ENCODE results near the gene PTPRD.

Gene PTPRD

DNA sequence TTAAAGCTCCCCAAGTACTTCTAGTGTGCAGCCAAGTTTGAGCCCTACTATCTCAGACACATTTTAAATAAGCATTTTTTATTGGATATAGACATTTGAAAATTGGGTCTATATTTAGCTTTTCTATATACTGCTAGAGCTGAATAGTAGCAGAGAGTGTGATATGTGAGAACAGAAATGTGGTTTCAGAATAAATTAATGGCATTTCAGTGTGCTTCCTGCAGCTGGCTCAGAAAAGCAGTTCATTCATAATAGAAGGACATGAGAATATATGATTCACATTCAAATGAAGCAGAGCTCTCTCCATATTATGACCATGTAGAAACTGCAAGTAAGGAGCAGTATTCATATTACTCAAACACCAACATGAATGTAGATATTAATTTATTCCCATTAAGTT, 464.0 kb downstream of the PTPRD start:
- TF ChIP-seq, protein P1, sequence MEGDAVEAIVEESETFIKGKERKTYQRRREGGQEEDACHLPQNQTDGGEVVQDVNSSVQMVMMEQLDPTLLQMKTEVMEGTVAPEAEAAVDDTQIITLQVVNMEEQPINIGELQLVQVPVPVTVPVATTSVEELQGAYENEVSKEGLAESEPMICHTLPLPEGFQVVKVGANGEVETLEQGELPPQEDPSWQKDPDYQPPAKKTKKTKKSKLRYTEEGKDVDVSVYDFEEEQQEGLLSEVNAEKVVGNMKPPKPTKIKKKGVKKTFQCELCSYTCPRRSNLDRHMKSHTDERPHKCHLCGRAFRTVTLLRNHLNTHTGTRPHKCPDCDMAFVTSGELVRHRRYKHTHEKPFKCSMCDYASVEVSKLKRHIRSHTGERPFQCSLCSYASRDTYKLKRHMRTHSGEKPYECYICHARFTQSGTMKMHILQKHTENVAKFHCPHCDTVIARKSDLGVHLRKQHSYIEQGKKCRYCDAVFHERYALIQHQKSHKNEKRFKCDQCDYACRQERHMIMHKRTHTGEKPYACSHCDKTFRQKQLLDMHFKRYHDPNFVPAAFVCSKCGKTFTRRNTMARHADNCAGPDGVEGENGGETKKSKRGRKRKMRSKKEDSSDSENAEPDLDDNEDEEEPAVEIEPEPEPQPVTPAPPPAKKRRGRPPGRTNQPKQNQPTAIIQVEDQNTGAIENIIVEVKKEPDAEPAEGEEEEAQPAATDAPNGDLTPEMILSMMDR (IDR thresholded peaks at IDR 0.05; ENCODE audit: low read depth, low read length): no peak
- H3K4me3 ChIP-seq (ENCODE audit: low read depth, low read length): no peak overlapping the region

DNA sequence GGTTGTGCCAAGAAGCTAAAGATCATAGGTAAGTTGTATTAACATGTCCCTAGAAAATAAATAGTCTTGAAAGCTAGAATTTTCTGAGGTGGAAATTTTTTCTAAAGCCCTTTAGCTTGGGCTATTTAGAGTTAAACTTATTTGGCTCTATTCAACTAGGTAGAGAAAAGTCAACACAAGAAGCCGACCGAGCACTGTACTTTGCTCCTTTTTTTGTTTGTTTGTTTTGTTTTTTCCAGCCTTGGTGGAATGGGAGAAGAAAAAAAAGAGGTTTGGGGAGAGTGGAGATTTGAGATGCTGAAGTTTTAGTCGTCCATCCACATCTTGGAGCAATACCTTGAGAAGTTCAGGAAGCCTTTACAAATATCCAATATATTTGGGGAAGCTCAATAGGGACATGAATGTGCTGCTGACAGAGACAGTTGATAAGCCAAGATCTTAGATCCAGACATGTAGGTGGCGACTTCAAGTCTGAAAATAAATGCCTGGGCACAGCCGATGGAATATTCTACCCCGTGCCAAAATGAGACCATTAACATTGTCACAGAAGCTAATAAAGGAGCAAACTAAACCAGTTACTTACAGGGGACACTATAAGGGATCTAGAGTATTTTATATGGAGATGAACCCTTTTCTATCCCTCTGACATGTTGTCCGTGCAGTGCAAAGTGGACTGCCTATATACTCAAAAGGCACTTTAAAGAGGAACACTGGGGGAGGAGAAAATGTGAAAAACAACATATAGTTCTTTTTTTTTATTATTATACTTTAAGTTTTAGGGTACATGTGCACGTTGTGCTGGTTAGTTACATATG, 466.1 kb downstream of the PTPRD start:
- no peak overlapping the region for H3K4me3 ChIP-seq (ENCODE audit: low read depth, low read length)
- TF ChIP-seq, protein P1 (IDR thresholded peaks at IDR 0.05; ENCODE audit: low read depth, low read length): no peak

DNA sequence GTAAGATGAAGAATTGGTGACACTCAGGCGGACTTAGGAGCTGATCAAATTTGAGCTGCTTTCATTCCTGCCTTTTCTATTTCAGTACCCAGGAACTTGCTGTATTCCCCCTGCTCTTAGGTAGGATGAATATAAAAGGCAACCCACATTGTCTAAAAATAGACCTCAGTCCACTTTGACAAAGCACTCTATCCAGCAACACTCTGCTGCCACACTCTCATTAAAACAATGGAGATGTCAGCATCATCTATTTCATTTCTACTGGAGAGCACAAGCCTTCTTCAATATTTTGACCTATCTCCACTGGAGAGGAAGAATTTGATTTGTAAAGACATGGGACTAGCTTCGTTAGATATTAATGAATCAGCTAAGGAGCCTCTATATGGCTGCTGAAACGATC, 468.4 kb downstream of the PTPRD start:
- TF ChIP-seq, protein P1 (IDR thresholded peaks at IDR 0.05; ENCODE audit: low read depth, low read length): no peak
- H3K4me3 ChIP-seq (ENCODE audit: low read depth, low read length): no peak overlapping the region

DNA sequence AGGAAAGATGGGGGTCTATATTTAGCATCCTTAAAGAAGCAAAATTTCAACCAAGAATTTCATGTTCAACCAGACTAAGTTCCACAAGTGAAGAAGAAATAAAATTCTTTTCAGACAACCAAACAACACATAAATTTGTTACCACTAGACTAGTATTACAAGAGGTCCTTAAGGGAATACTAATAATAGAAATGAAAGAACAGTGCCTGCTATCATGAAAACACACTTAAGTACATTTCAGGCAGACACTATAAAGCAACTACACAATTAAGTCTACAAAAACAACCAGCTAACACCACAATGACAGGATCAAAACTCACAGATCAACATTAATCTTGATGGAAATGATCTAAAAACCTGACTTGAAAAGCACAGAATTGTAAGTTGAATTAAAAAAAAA, 477.2 kb downstream of the PTPRD start:
- TF ChIP-seq, protein P1 (IDR thresholded peaks at IDR 0.05; ENCODE audit: low read depth, low read length): no peak
- H3K4me3 ChIP-seq (ENCODE audit: low read depth, low read length): no peak overlapping the region

DNA sequence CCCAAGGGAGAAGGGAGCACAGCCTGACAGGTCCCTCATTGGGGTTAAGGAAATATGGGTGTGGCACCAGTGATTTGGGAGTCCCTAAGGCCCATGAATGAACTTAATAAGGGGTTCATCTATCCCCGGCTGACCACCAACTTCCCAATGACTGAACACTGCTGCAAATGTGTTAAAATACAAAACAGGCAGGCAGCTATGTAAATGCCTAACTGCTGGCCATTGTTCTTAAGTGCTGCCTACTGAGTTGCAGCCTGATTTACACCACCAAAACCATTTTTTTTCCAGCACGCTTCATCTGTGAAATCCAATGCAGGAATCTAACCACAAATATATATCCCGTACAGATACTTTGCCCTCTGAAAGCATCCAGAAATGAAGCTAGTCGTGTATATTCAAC, 478.5 kb downstream of the PTPRD start:
- TF ChIP-seq, protein P1 (IDR thresholded peaks at IDR 0.05; ENCODE audit: low read depth, low read length): no peak

DNA sequence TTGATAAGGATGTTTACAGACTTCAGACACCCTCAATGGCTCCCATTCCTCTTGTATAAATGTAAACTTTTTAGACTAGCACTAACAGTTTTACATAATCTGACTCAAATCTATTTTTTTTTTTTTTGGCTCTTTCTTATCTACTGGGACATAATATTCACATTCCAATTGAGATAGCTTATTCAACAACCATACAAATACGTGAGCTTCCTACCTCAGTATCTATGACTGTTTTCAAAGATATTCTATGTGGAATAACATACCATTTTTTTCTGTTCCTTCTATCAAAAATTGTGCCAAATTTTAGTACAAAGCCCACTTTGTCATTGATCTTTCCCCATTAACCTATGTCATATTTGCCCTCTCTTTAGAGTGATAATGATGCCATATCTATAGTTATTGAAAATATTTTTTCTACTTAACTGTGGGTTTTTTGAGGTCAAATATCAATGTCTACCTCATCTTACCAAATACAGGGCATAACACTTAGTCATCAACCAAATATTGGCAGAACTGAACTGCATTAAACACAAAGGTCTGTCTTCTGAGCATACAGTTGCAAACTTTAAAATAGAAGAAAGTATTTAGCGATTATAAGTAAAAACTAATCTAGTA, 482.6 kb downstream of the PTPRD start:
- H3K4me3 ChIP-seq (ENCODE audit: low read depth, low read length): no peak overlapping the region
- TF ChIP-seq, protein P1 (IDR thresholded peaks at IDR 0.05; ENCODE audit: low read depth, low read length): no peak

More for the DNA sequence above, 478.5 kb downstream of the PTPRD start:
- no peak overlapping the region for H3K4me3 ChIP-seq (ENCODE audit: low read depth, low read length)

DNA sequence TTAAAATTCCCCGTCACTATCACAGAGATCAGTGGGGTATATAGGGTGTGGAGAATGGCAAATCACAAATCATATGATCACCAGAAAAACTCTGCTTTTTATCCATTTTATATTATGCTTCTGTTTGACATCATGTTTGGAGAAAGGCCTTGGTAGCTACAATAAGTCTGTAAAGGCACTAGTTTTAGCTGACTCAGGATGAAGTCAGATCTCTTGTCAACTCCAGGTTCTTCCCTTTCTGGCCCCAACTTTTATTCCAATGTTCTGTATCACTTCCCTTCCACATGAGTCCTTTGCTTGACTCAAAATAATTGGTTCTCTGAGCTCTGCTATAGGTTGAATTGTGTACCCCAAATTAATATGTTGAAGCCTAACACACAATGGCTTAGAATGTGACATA, 484.9 kb downstream of the PTPRD start:
- no peak overlapping the region for H3K4me3 ChIP-seq (ENCODE audit: low read depth, low read length)
- TF ChIP-seq, protein P1 (IDR thresholded peaks at IDR 0.05; ENCODE audit: low read depth, low read length): no peak
